Body of pancreas (tissue), 4 donors: ENCODE measurements around the gene POLR1G.

Source experiments
- CTCF ChIP-seq, 7 experiments: fragments of 450-650 bp in 4 of 7; fragments of 200-600 bp in 3 of 7; sonication (generic) in 3 of 7; IDR thresholded peaks; one replicate each; pipeline ENCODE4 v1.5.1; 2016 to 2019; ENCODE audit warnings: antibody characterized with exemption in 7 of 7
- POLR2A ChIP-seq, 3 donors: fragments of 450-650 bp; IDR thresholded peaks; one replicate each; pipeline ENCODE4 v1.6.1; 2016; ENCODE audit warnings: antibody characterized with exemption in 3 of 3, mild to moderate bottlenecking in 2 of 3

- no peak for TF ChIP-seq POLR2A (IDR thresholded peaks at IDR 0.05)
- TF ChIP-seq CTCF (IDR thresholded peaks at IDR 0.05), result no peak
Measured at GRCh38 chr19:45408830-45409556, 2.5 kb downstream of the POLR1G start.
